Muscle layer of duodenum (tissue), 2 donors: ENCODE data around the gene NKRF.

Source experiments
- H3K27ac ChIP-seq: one replicate; pipeline ENCODE4 v1.7.0; 2013; ENCODE audit warnings: mild to moderate bottlenecking, low read length
- H3K27me3 ChIP-seq: one replicate; pipeline ENCODE4 v1.7.0; 2013; ENCODE audit warnings: low read depth, mild to moderate bottlenecking, control low read depth, low read length
- H3K36me3 ChIP-seq, 2 donors: one replicate each; pipeline ENCODE4 v1.7.0; 2013; ENCODE audit warnings: low read length in 2 of 2, control low read depth in 1 of 2, mild to moderate bottlenecking in 1 of 2; ENCODE audit not compliant: insufficient read depth in 2 of 2, control insufficient read depth in 1 of 2
- H3K4me1 ChIP-seq, 2 donors: one replicate each; pipeline ENCODE4 v1.7.0; 2013; ENCODE audit warnings: low read length in 2 of 2, mild to moderate bottlenecking in 2 of 2, control low read depth in 1 of 2, moderate library complexity in 1 of 2; ENCODE audit not compliant: insufficient read depth in 2 of 2, control insufficient read depth in 1 of 2
- H3K4me3 ChIP-seq, 2 donors: one replicate each; pipeline ENCODE4 v1.7.0; 2013; ENCODE audit warnings: low read length in 2 of 2, low read depth in 1 of 2, mild to moderate bottlenecking in 1 of 2
- H3K9me3 ChIP-seq, 2 donors: one replicate each; pipeline ENCODE4 v1.7.0; 2013; ENCODE audit warnings: low read length in 2 of 2, control low read depth in 1 of 2, mild to moderate bottlenecking in 1 of 2; ENCODE audit not compliant: control insufficient read depth in 1 of 2
- donor health status: healthy.

The NKRF gene

GRCh38 chrX:119605464-119606279 lies 552 bp downstream of the NKRF start:
- no peaks in the 10 kb centered on the region for H3K27me3 ChIP-seq
- H3K4me1 ChIP-seq: peaks cover 0 to 8% of the 10 kb centered on the region in 2 donors
- no peaks in the 10 kb centered on the region for H3K36me3 ChIP-seq
- H3K9me3 ChIP-seq: no peaks in the 10 kb centered on the region
- H3K27ac ChIP-seq: peak overlapping the region; percentile 95
- H3K4me3 ChIP-seq: peak overlapping the region; percentile 74 to 75

- Histone ChIP-seq H3K4me1 (peaks cover 0 to 8% of the 10 kb centered on the region in 2 donors), H3K4me3 (peak overlapping the region; percentile 60 to 75), H3K9me3 (no peaks in the 10 kb centered on the region), H3K27me3 (no peaks in the 10 kb centered on the region), H3K36me3 (no peaks in the 10 kb centered on the region), H3K27ac (no peak overlapping the region)
These were observed 1.3 kb downstream of the NKRF start for GRCh38 chrX:119604766-119605463.

DNA sequence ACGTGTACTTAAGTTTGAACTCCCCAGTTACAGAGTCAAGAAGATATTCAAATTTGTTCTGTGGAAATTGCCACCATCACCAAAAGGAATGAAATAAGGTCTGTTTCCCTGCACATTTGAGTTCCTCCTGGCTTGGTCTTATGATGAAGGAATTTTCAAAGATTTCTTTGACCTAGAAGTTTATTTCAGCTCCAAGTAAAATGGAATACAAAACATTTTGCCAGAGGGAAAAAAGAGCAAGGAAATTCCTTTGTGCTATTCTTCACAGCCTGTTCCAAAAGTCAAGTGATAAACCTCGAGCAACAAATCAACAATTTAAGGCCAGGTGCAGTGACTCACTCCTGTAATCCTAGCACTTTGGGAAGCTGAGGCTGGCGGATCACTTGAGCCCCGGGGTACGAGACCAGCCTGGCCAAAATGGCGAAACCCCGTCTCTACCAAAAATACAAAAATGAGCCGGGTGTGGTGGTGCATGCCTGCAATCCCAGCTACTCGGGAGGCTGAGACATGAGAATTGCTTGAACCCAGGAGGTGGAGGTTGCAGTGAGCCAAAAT lies 3.4 kb downstream of the NKRF start:
- Histone ChIP-seq H3K9me3 (no peaks in the 10 kb centered on the region), H3K27ac (no peak overlapping the region), H3K4me3 (no peak overlapping the region), H3K27me3 (no peaks in the 10 kb centered on the region), H3K36me3 (no peaks in the 10 kb centered on the region), H3K4me1 (peaks cover 0 to 8% of the 10 kb centered on the region in 2 donors)

- no peak overlapping the region for H3K27ac ChIP-seq
These were observed 16.4 kb downstream of the NKRF start for GRCh38 chrX:119589810-119590209.

GRCh38 chrX:119583431-119584059 lies 22.7 kb downstream of the NKRF start:
- Histone ChIP-seq H3K9me3 (no peaks in the 10 kb centered on the region), H3K27me3 (no peaks in the 10 kb centered on the region), H3K4me3 (no peak overlapping the region), H3K4me1 (no peaks in the 10 kb centered on the region), H3K36me3 (no peaks in the 10 kb centered on the region), H3K27ac (no peak overlapping the region)

More at GRCh38 chrX:119589810-119590209, 16.4 kb downstream of the NKRF start:
- no peaks in the 10 kb centered on the region for H3K9me3 ChIP-seq
- no peaks in the 10 kb centered on the region for H3K27me3 ChIP-seq
- H3K36me3 ChIP-seq: peaks cover 11 to 19% of the 10 kb centered on the region in 2 donors
- no peaks in the 10 kb centered on the region for H3K4me1 ChIP-seq
- H3K4me3 ChIP-seq: no peak overlapping the region

DNA sequence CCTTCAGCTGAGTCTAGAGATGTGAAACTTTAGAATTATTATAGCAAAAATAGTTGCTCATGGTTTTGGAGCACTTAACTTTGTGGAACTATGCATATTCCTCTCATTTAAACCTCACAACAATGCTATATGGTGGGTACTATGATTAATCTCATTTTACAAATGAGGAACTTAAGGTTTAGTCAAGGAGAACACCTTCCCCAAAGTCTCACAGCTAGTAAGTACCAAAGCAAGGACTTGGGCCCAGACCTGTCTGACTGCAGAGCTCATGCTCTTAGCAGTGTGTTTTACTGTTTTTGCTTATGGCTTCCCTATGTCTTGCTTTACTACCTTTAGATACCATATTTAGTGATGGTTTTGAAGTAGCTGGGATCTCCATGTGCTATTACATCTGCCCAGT lies 26.8 kb downstream of the NKRF start:
- peaks cover 0 to 8% of the 10 kb centered on the region in 2 donors for H3K4me1 ChIP-seq
- no peaks in the 10 kb centered on the region for H3K27me3 ChIP-seq
- no peak overlapping the region for H3K27ac ChIP-seq
- H3K36me3 ChIP-seq: no peaks in the 10 kb centered on the region
- H3K4me3 ChIP-seq: no peak overlapping the region
- no peaks in the 10 kb centered on the region for H3K9me3 ChIP-seq

- Histone ChIP-seq H3K4me1 (peaks cover 0 to 15% of the 10 kb centered on the region in 2 donors), H3K27ac (peak within 1 kb of the TSS; percentile 86), H3K9me3 (no peaks in the 10 kb centered on the region), H3K27me3 (no peaks in the 10 kb centered on the region), H3K36me3 (no peaks in the 10 kb centered on the region), H3K4me3 (peak within 1 kb of the TSS; percentile 67 to 76)
These were observed 31.6 kb downstream of the NKRF start, which contains the start of gene UBE2A for GRCh38 chrX:119574394-119575266. TSS of gene UBE2A (plus strand) at chrX:119574563. CDS start at chrX:119574712, 149 bp downstream.

- peak overlapping the region; percentile 86 for H3K27ac ChIP-seq
- H3K36me3 ChIP-seq: no peaks in the 10 kb centered on the region
- no peaks in the 10 kb centered on the region for H3K9me3 ChIP-seq
- peak overlapping the region; percentile 67 to 76 for H3K4me3 ChIP-seq
- peaks cover 0 to 15% of the 10 kb centered on the region in 2 donors for H3K4me1 ChIP-seq
- no peaks in the 10 kb centered on the region for H3K27me3 ChIP-seq
These were observed 32.3 kb downstream of the NKRF start for GRCh38 chrX:119573840-119574393.

- Histone ChIP-seq H3K9me3 (no peaks in the 10 kb centered on the region), H3K4me1 (peaks cover 0 to 15% of the 10 kb centered on the region in 2 donors), H3K27ac (peak overlapping the region; percentile 86), H3K36me3 (no peaks in the 10 kb centered on the region), H3K4me3 (peak overlapping the region; percentile 67 to 76), H3K27me3 (no peaks in the 10 kb centered on the region)
These were observed 33.0 kb downstream of the NKRF start for GRCh38 chrX:119573222-119573621.

- Histone ChIP-seq H3K27me3 (no peaks in the 10 kb centered on the region), H3K27ac (no peak overlapping the region)
These were observed 35.8 kb downstream of the NKRF start for GRCh38 chrX:119570351-119570835.

More at GRCh38 chrX:119570351-119570835, 35.8 kb downstream of the NKRF start:
- no peaks in the 10 kb centered on the region for H3K36me3 ChIP-seq
- H3K4me1 ChIP-seq: peaks cover 0 to 9% of the 10 kb centered on the region in 2 donors
- H3K9me3 ChIP-seq: no peaks in the 10 kb centered on the region
- no peak overlapping the region for H3K4me3 ChIP-seq
